A673 (cell line): ENCODE results near the gene HSPB7. TPM values are rescaled to one million over a fixed set of nuclear protein-coding genes. Genes with fewer than 3 reads are reported as not detected.

ENCODE experiments used
- BruUV-seq: library from RNA; stranded (reverse); fragments of 400-500 nt; replicated peaks from 2 replicates; lab custom pipeline; 2021; lab: Mats Ljungman, UMichigan
- CTCF ChIA-PET: fragments of 300-600 bp; sonication (Branson Sonifier 250); formaldehyde crosslinking; loops from one replicate; lab custom pipeline; 2022; ENCODE audit warnings: antibody characterized with exemption; lab: Charles Lee
- POLR2A ChIA-PET: fragments of 300-600 bp; sonication (Branson Sonifier 250); formaldehyde crosslinking; loops from one replicate; lab custom pipeline; 2022; ENCODE audit warnings: antibody characterized with exemption; ENCODE audit not compliant: low non-redundant PET; lab: Charles Lee
- DNase-seq: peaks from one replicate; pipeline ENCODE4 v3.0.0-alpha.2; 2015; ENCODE audit warnings: low spot score
- H3K27ac ChIP-seq: fragments of 200-600 bp; sonication (generic); 2 replicates; pipeline ENCODE4 v1.5.1; 2016; ENCODE audit warnings: mixed run types, low read depth, mild to moderate bottlenecking, mixed read lengths, antibody characterized with exemption, low read length; ENCODE audit not compliant: poor library complexity, severe bottlenecking
- H3K27me3 ChIP-seq: fragments of 200-600 bp; sonication (generic); replicated peaks from 2 replicates; pipeline ENCODE4 v1.6.1; 2017; ENCODE audit warnings: mixed run types, low read depth, mild to moderate bottlenecking, mixed read lengths, antibody characterized with exemption, low read length; ENCODE audit not compliant: insufficient read depth, poor library complexity
- H3K36me3 ChIP-seq: fragments of 200-600 bp; sonication (generic); 2 replicates; pipeline ENCODE4 v1.6.1; 2016; ENCODE audit warnings: mixed run types, mild to moderate bottlenecking, mixed read lengths, antibody characterized with exemption, low read length; ENCODE audit not compliant: insufficient read depth, poor library complexity, severe bottlenecking
- H3K4me1 ChIP-seq: fragments of 200-600 bp; sonication (generic); 2 replicates; pipeline ENCODE4 v1.6.1; 2017; ENCODE audit warnings: mixed run types, mild to moderate bottlenecking, mixed read lengths, antibody characterized with exemption, low read length; ENCODE audit not compliant: insufficient read depth, poor library complexity, severe bottlenecking
- H3K4me3 ChIP-seq: fragments of 200-600 bp; sonication (generic); 2 replicates; pipeline ENCODE4 v1.5.1; 2016; ENCODE audit warnings: low read depth, mixed run types, mild to moderate bottlenecking, mixed read lengths, low read length; ENCODE audit not compliant: poor library complexity, severe bottlenecking
- H3K9me3 ChIP-seq: fragments of 200-600 bp; sonication (generic); 2 replicates; pipeline ENCODE4 v1.6.1; 2016; ENCODE audit warnings: mixed run types, low read depth, mild to moderate bottlenecking, mixed read lengths, antibody characterized with exemption, low read length; ENCODE audit not compliant: poor library complexity, severe bottlenecking
- CTCF ChIP-seq: fragments of 300-800, 200-600 bp; sonication (generic); conservative IDR thresholded peaks from 2 replicates; pipeline ENCODE4 v1.5.1; 2017; ENCODE audit warnings: low read depth, mild to moderate bottlenecking, antibody characterized with exemption, low read length, moderate library complexity, mixed read lengths
- EZH2 ChIP-seq: fragments of 200-600 bp; sonication (generic); IDR thresholded peaks from 2 replicates; pipeline ENCODE4 v1.6.1; 2017; ENCODE audit warnings: borderline replicate concordance, low read depth, mild to moderate bottlenecking, mixed read lengths, antibody characterized with exemption, low read length; ENCODE audit not compliant: poor library complexity, severe bottlenecking
- intact Hi-C: fragments of 100-400 bp; cut with micrococcal nuclease; formaldehyde crosslinking; loops from one replicate; pipeline ENCODE4 v1.10.0; 2022; ENCODE audit not compliant: unreplicated experiment
- total RNA-seq: library from RNA; stranded (reverse); gene quantifications from 2 replicates; pipeline ENCODE4 v1.2.3, GENCODE V29; 2021

Gene HSPB7
- total RNA-seq, 1 experiment from 2014 or later: not detected

GRCh38 chr1:16013908-16014258, 4.0 kb downstream of the HSPB7 start:
- intact Hi-C loops: no loop called here
- no peak for TF ChIP-seq CTCF
- no peak for TF ChIP-seq EZH2
- POLR2A ChIA-PET: no interaction called here
- Histone ChIP-seq H3K4me3 (no peak overlapping the region), H3K27me3 (no peaks in the 10 kb centered on the region), H3K27ac (no peak overlapping the region), H3K36me3 (no peaks in the 10 kb centered on the region), H3K4me1 (peaks cover 10% of the 10 kb centered on the region), H3K9me3 (no peaks in the 10 kb centered on the region)
- CTCF ChIA-PET: no interaction called here
- DNase-seq: no peak
- no TSS peak for BruUV-seq

- POLR2A ChIA-PET: no interaction called here
- TF ChIP-seq EZH2 (no peak), CTCF (no peak)
- peak; percentile 52 for DNase-seq
- H3K9me3 ChIP-seq: no peaks in the 10 kb centered on the region
- BruUV-seq: no TSS peak
- CTCF ChIA-PET: no interaction called here
- intact Hi-C loops: no loop called here
- H3K4me1 ChIP-seq: peaks cover 10% of the 10 kb centered on the region
- no peaks in the 10 kb centered on the region for H3K27me3 ChIP-seq
- peak overlapping the region; percentile 41 for H3K4me3 ChIP-seq
- peak overlapping the region; percentile 70 for H3K27ac ChIP-seq
- no peaks in the 10 kb centered on the region for H3K36me3 ChIP-seq
Measured at GRCh38 chr1:16013220-16013907, 4.5 kb downstream of the HSPB7 start.

GRCh38 chr1:16012590-16013219, 5.1 kb downstream of the HSPB7 start:
- intact Hi-C loops: no loop called here
- Histone ChIP-seq H3K27ac (peak overlapping the region; percentile 70), H3K27me3 (no peaks in the 10 kb centered on the region), H3K4me3 (peak overlapping the region; percentile 41), H3K9me3 (no peaks in the 10 kb centered on the region), H3K4me1 (peaks cover 10% of the 10 kb centered on the region), H3K36me3 (no peaks in the 10 kb centered on the region)
- ChIA-PET POLR2A (no interaction called here), CTCF (no interaction called here)
- TF ChIP-seq EZH2 (no peak), CTCF (no peak)
- no TSS peak for BruUV-seq
- peak; percentile 58 for DNase-seq
